ENCODE measurements around the gene HEATR3.

Gene HEATR3

DNA sequence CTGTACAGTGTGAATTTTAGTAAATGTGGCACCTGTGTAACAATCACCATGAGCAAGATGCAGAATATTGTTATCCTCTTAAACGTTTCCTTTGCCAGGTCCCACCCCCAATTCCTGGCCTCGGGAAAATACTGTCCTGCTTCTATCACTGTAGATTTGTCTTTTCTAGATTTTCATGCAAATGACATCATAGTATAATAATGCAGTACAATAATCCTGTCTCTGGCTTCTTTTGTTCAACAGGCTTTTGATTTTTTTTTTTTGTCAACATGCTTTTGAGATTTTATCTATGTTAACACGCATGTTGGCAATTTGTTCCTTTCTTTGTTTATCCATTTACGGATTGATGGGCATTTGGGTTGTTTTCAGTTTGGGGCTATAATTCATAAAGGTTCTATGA lies 20.4 kb upstream of the HEATR3 start:
- TF ChIP-seq, protein P1, sequence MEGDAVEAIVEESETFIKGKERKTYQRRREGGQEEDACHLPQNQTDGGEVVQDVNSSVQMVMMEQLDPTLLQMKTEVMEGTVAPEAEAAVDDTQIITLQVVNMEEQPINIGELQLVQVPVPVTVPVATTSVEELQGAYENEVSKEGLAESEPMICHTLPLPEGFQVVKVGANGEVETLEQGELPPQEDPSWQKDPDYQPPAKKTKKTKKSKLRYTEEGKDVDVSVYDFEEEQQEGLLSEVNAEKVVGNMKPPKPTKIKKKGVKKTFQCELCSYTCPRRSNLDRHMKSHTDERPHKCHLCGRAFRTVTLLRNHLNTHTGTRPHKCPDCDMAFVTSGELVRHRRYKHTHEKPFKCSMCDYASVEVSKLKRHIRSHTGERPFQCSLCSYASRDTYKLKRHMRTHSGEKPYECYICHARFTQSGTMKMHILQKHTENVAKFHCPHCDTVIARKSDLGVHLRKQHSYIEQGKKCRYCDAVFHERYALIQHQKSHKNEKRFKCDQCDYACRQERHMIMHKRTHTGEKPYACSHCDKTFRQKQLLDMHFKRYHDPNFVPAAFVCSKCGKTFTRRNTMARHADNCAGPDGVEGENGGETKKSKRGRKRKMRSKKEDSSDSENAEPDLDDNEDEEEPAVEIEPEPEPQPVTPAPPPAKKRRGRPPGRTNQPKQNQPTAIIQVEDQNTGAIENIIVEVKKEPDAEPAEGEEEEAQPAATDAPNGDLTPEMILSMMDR (IDR thresholded peaks at IDR 0.05; ENCODE audit: unreplicated experiment in 3 of 3) = no peak
- H3K27ac Mint-ChIP-seq = no peak overlapping the region
- H3K9me3 Mint-ChIP-seq = no peaks in the 10 kb centered on the region
- no peaks in the 10 kb centered on the region for H3K36me3 Mint-ChIP-seq (ENCODE audit: low read depth)
- H3K27me3 Mint-ChIP-seq (ENCODE audit: low read depth) = peaks cover 17% of the 10 kb centered on the region
- H3K4me1 Mint-ChIP-seq = no peaks in the 10 kb centered on the region
- H3K4me3 Mint-ChIP-seq = no peak overlapping the region

DNA sequence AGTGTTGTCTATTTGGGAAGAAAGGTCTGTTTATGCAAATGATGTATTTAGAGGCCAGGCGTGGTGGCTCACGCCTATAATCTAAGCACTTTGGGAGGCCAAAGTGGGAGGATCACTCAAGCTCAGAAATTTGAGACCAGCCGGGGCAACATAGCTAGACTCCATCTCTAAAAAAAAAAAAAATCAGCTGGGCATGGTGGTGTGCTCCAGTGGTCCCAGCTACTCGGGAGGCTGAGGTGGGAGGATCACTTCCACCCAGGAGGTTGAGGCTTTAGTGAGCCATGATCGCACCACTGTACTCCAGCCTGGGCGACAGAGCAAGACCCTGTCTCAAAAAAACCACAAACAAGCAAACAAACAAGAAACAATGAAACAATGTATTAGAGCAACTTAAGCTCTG lies 18.9 kb upstream of the HEATR3 start:
- H3K36me3 Mint-ChIP-seq (ENCODE audit: low read depth) = no peaks in the 10 kb centered on the region
- no peak overlapping the region for H3K27ac Mint-ChIP-seq
- no peaks in the 10 kb centered on the region for H3K4me1 Mint-ChIP-seq
- TF ChIP-seq, protein P1 (IDR thresholded peaks at IDR 0.05; ENCODE audit: unreplicated experiment in 3 of 3) = no peak
- no peaks in the 10 kb centered on the region for H3K9me3 Mint-ChIP-seq
- H3K4me3 Mint-ChIP-seq = no peak overlapping the region
- H3K27me3 Mint-ChIP-seq (ENCODE audit: low read depth) = peaks cover 21% of the 10 kb centered on the region

DNA sequence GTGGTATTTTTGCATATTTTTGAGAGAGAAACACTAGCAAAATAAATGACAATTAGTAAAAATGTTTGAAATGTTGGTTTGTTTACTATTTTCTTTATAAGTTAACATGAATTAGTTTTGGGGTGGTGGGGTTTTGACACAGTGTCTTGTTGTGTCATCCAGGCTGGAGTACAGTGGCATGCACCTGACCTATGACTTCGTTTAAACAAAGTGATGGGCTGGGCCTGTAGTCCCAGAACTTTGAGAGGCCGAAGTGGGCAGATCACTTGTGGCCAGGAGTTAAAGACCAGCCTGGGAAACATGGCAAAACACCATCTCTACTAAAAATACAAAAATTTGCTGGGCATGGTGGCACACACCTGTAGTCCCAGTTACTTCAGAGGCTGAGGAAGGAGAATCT lies 17.9 kb upstream of the HEATR3 start:
- H3K36me3 Mint-ChIP-seq (ENCODE audit: low read depth) = no peaks in the 10 kb centered on the region
- peaks cover 2% of the 10 kb centered on the region for H3K9me3 Mint-ChIP-seq
- TF ChIP-seq, protein P1 (IDR thresholded peaks at IDR 0.05; ENCODE audit: unreplicated experiment in 3 of 3) = no peak
- H3K27ac Mint-ChIP-seq = no peak overlapping the region
- H3K4me3 Mint-ChIP-seq = no peak overlapping the region
- H3K27me3 Mint-ChIP-seq (ENCODE audit: low read depth) = peaks cover 21% of the 10 kb centered on the region
- no peaks in the 10 kb centered on the region for H3K4me1 Mint-ChIP-seq

DNA sequence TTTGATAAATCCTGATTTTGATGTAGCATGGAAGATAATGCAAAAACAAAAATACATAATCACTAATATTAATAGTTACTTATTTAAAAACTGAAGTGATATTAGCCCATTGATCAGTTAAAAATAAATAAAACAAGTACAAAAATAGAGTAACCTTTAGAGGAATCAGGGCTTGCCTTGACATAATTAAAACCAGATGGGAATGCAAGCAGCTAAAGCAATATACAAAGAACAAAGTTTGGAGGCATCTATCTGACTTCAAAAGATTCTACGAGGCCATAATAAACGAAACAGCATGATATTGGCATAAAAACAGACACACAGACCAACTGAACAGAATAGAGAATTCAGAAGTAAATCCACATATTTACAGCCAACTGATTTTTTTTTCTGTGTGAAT lies 15.0 kb upstream of the HEATR3 start:
- TF ChIP-seq, protein P1 (IDR thresholded peaks at IDR 0.05; ENCODE audit: unreplicated experiment in 3 of 3) = no peak
- H3K4me1 Mint-ChIP-seq = no peaks in the 10 kb centered on the region
- H3K4me3 Mint-ChIP-seq = no peak overlapping the region
- peaks cover 2% of the 10 kb centered on the region for H3K9me3 Mint-ChIP-seq
- no peak overlapping the region for H3K27ac Mint-ChIP-seq
- no peaks in the 10 kb centered on the region for H3K36me3 Mint-ChIP-seq (ENCODE audit: low read depth)
- peaks cover 12% of the 10 kb centered on the region for H3K27me3 Mint-ChIP-seq (ENCODE audit: low read depth)

DNA sequence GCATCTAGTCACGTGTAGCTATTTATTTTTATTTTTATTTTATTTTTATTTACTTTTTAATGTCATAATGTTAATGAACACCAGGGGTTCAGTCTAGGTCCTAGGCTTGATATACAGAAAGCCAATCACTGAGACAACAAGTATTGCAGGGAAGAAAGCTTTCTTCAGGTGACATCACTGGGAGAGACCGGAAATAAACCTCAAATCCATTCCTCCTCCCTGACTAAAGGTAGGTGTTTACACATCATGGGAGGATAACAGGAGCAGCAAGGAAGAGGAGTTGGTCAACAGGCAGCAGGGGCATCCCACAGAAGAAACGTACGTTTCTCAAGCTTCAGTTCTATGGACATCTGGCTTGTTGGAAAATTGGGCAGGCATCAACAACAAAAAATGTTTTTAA lies 9.5 kb upstream of the HEATR3 start:
- peaks cover 10% of the 10 kb centered on the region for H3K27me3 Mint-ChIP-seq (ENCODE audit: low read depth)
- H3K4me3 Mint-ChIP-seq = no peak overlapping the region
- H3K9me3 Mint-ChIP-seq = peaks cover 6% of the 10 kb centered on the region
- no peaks in the 10 kb centered on the region for H3K36me3 Mint-ChIP-seq (ENCODE audit: low read depth)
- H3K27ac Mint-ChIP-seq = no peak overlapping the region
- no peaks in the 10 kb centered on the region for H3K4me1 Mint-ChIP-seq
- TF ChIP-seq, protein P1 (IDR thresholded peaks at IDR 0.05; ENCODE audit: unreplicated experiment in 3 of 3) = no peak

DNA sequence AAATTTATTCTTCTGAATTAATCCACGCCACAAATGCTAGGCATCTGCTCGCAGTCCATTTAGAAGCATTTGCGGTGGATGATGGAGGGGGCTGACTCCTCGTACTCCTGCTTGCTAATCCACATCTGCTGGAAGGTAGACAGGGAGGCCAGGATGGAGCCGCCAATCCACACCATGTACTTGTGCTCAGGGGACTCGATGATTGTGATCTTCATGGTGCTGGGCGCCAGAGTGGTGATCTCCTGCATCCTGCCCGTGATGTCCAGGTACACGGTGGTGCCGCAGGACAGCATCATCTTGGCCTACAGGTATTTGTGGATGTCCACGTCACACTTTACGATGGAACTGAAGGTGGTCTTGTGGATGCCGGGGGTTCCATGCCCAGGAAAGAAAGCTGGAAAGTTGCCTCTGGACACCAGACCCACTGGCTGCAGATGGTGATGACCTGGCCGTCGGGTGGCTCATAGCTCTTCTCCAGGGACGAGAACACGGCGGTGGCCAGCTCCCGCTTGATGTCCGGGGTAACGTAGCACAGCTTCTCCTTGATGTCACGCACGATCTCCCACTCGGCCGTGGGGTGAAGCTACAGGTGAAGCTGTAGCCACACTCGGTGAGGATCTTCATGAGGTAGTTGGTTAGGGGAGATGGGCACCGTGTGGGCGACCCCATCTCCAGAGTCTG lies 7.5 kb upstream of the HEATR3 start:
- H3K4me1 Mint-ChIP-seq = no peaks in the 10 kb centered on the region
- no peak overlapping the region for H3K27ac Mint-ChIP-seq
- H3K4me3 Mint-ChIP-seq = no peak overlapping the region
- H3K9me3 Mint-ChIP-seq = peaks cover 3% of the 10 kb centered on the region
- TF ChIP-seq, protein P1 (IDR thresholded peaks at IDR 0.05; ENCODE audit: unreplicated experiment in 3 of 3) = no peak
- H3K27me3 Mint-ChIP-seq (ENCODE audit: low read depth) = peaks cover 6% of the 10 kb centered on the region
- H3K36me3 Mint-ChIP-seq (ENCODE audit: low read depth) = no peaks in the 10 kb centered on the region
